ENCODE measurements around the gene ITPA. TPM values are rescaled to one million over a fixed set of nuclear protein-coding genes. Genes with fewer than 3 reads are reported as not detected.

Gene ITPA
- total RNA-seq, 1 experiment from 2014 or later: 77.3 TPM

GRCh38 chr20:3195590-3196237 is 13.6 kb upstream of the ITPA start:
- no peak for DNase-seq (ENCODE audit: low read depth, low spot score)
- no peak for TF ChIP-seq CBX3 (IDR thresholded peaks at IDR 0.05; ENCODE audit: low read depth)
- no peak for TF ChIP-seq ATF3 (IDR thresholded peaks at IDR 0.05)
- TF ChIP-seq TCF7L2 (IDR thresholded peaks at IDR 0.05; ENCODE audit: borderline replicate concordance, extremely low read depth, insufficient read depth, insufficient read length): no peak
- TF ChIP-seq JUND (IDR thresholded peaks at IDR 0.05): no peak
- no peak for TF ChIP-seq YY1 (IDR thresholded peaks at IDR 0.05; ENCODE audit: extremely low read depth, insufficient replicate concordance, low read depth, low read length)
- no peak for TF ChIP-seq MAX (IDR thresholded peaks at IDR 0.05)
- TF ChIP-seq POLR2AphosphoS5 (IDR thresholded peaks at IDR 0.05; ENCODE audit: low read depth, low read length): no peak
- no peak for TF ChIP-seq ZNF274 (IDR thresholded peaks at IDR 0.05; ENCODE audit: low read depth, low read length)
- TF ChIP-seq SP1 (IDR thresholded peaks at IDR 0.05; ENCODE audit: low read depth): no peak
- TF ChIP-seq EGR1 (IDR thresholded peaks at IDR 0.05; ENCODE audit: low read depth): no peak
- no peak for TF ChIP-seq POLR2A (IDR thresholded peaks at IDR 0.05; ENCODE audit: borderline replicate concordance, extremely low read depth, insufficient read depth, insufficient read length)
- TF ChIP-seq CEBPB (IDR thresholded peaks at IDR 0.05; ENCODE audit: low read depth): no peak
- no peak for TF ChIP-seq REST (IDR thresholded peaks at IDR 0.05; ENCODE audit: low read depth)
- TF ChIP-seq EZH2 (IDR thresholded peaks at IDR 0.05): no peak
- TF ChIP-seq FOSL1 (IDR thresholded peaks at IDR 0.05; ENCODE audit: low read depth): no peak
- TF ChIP-seq EZH2phosphoT487 (IDR thresholded peaks at IDR 0.05; ENCODE audit: borderline replicate concordance): no peak
- Histone ChIP-seq H3K36me3 (ENCODE audit: control insufficient read depth in 1 of 2, insufficient read depth in 2 of 2, low read length in 2 of 2) (peaks cover 38 to 47% of the 10 kb centered on the region in 2 experiments; a peak in 3 of 4 replicates), H3K27ac (ENCODE audit: low read depth, low read length) (no peak overlapping the region), H3K4me2 (ENCODE audit: low read length) (no peak overlapping the region), H3K27me3 (ENCODE audit: insufficient read depth, low read length) (no peaks in the 10 kb centered on the region), H3K79me2 (ENCODE audit: insufficient read depth, low read length) (no peaks in the 10 kb centered on the region), H3K9ac (ENCODE audit: low read length) (no peak overlapping the region), H2AFZ (ENCODE audit: low read depth, low read length, poor library complexity, severe bottlenecking) (no peak overlapping the region), H3K4me3 (replicated peaks in 1 of 2; ENCODE audit: low read depth in 1 of 2, low read length in 2 of 2) (no peak overlapping the region), H3K9me2 (ENCODE audit: insufficient read depth) (no peaks in the 10 kb centered on the region), H3K9me3 (ENCODE audit: control insufficient read depth in 1 of 2, insufficient read depth in 1 of 2, low read depth in 1 of 2, low read length in 2 of 2) (no peaks in the 10 kb centered on the region), H4K20me1 (ENCODE audit: insufficient read depth) (no peaks in the 10 kb centered on the region), H3K4me1 (ENCODE audit: control insufficient read depth in 1 of 2, insufficient read depth in 2 of 2, low read length in 2 of 2) (no peaks in the 10 kb centered on the region)
- ChIA-PET CTCF (no interaction called here), POLR2A (no interaction called here), RAD21 (ENCODE audit: low non-redundant PET in 1 of 2, low total read pairs in 2 of 2, uncharacterized antibody in 2 of 2, unreplicated experiment in 2 of 2) (no interaction called here)
- BruUV-seq (replicated peaks): no TSS peak
- no peak for ATAC-seq
- intact Hi-C loops (cut with micrococcal nuclease): no loop called here

All from HCT116 (cell line).